HFFc6 (cell line): Measurements from ENCODE around the gene CNN1. TPM values are rescaled to one million over a fixed set of nuclear protein-coding genes. Genes with fewer than 3 reads are reported as not detected.
A peak's percentile ranks its signal among the peaks of the same experiment; 100 is the strongest.

ENCODE experiments used
- DNase-seq: peaks from one replicate; pipeline ENCODE4 v3.0.0-alpha.2; 2018
- H3K27ac Mint-ChIP-seq: 2 replicates; pipeline ENCODE4 v1.8.0; 2020; ENCODE audit warnings: mild to moderate bottlenecking, mixed read lengths
- H3K27me3 Mint-ChIP-seq: 2 replicates; pipeline ENCODE4 v1.8.0; 2021; ENCODE audit warnings: mild to moderate bottlenecking, moderate library complexity, mixed read lengths; ENCODE audit not compliant: insufficient read depth
- H3K36me3 Mint-ChIP-seq: 2 replicates; pipeline ENCODE4 v1.8.0; 2021; ENCODE audit warnings: low read depth, mixed read lengths
- H3K4me1 Mint-ChIP-seq: 2 replicates; pipeline ENCODE4 v1.8.0; 2020; ENCODE audit warnings: low read depth, mixed read lengths
- H3K4me3 Mint-ChIP-seq: 2 replicates; pipeline ENCODE4 v1.8.0; 2020; ENCODE audit warnings: mild to moderate bottlenecking, moderate library complexity, mixed read lengths
- H3K9me3 Mint-ChIP-seq: 2 replicates; pipeline ENCODE4 v1.8.0; 2020; ENCODE audit warnings: mild to moderate bottlenecking, mixed read lengths
- long read RNA-seq: library from polyadenylated mRNA; unstranded; transcript quantifications from one replicate; pipeline ENCODE4 v2.0.0, GENCODE V29; 2019
- total RNA-seq, 6 experiments: library from RNA; stranded (reverse); fragmentation: NEBNext Ultra II Directional; extraction: Animal tissue kit (Norgen Biotek cat#: 25700); gene quantifications; 2 replicates in 1 of 6; 3 replicates in 5 of 6; pipeline ENCODE4 v1.2.3, GENCODE V29; 2021
- TF ChIP-seq, protein P1 (sequence below): fragments of 200-600 bp; sonication (generic); IDR thresholded peaks from 2 replicates; pipeline ENCODE4 v1.5.0; 2021; ENCODE audit warnings: antibody characterized with exemption, mild to moderate bottlenecking

CNN1 gene
- 1 to 10 TPM; 6.5 to 9.3 (median 8.0) TPM for total RNA-seq
- long read RNA-seq, transcript CNN1-201 (7 exons, 1,633 nt), result major isoform, 6 of 12 reads
- long read RNA-seq, partial matches to known transcripts, result 0 of 12 reads
- long read RNA-seq, other reads (novel, unspliced or antisense), result 6 of 12 reads

GRCh38 chr19:11538232-11539036, at the start of gene CNN1:
TSS of gene CNN1 (plus strand) at chr19:11538851. CDS start at chr19:11538928, 77 bp downstream.
- peaks cover 40% of the 10 kb centered on the region for H3K4me1 Mint-ChIP-seq
- H3K27ac Mint-ChIP-seq, result peak within 1 kb of the TSS; percentile 25; the same call in 1 of the 2 replicates
- H3K9me3 Mint-ChIP-seq, result no peaks in the 10 kb centered on the region
- peak within 1 kb of the TSS; percentile 43; the same call in 1 of the 2 replicates for H3K4me3 Mint-ChIP-seq
- H3K36me3 Mint-ChIP-seq, result no peaks in the 10 kb centered on the region
- DNase-seq, result no peak
- no peaks in the 10 kb centered on the region; the same call in 1 of the 2 replicates for H3K27me3 Mint-ChIP-seq
- TF ChIP-seq, protein P1, sequence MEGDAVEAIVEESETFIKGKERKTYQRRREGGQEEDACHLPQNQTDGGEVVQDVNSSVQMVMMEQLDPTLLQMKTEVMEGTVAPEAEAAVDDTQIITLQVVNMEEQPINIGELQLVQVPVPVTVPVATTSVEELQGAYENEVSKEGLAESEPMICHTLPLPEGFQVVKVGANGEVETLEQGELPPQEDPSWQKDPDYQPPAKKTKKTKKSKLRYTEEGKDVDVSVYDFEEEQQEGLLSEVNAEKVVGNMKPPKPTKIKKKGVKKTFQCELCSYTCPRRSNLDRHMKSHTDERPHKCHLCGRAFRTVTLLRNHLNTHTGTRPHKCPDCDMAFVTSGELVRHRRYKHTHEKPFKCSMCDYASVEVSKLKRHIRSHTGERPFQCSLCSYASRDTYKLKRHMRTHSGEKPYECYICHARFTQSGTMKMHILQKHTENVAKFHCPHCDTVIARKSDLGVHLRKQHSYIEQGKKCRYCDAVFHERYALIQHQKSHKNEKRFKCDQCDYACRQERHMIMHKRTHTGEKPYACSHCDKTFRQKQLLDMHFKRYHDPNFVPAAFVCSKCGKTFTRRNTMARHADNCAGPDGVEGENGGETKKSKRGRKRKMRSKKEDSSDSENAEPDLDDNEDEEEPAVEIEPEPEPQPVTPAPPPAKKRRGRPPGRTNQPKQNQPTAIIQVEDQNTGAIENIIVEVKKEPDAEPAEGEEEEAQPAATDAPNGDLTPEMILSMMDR, result no peak

DNA sequence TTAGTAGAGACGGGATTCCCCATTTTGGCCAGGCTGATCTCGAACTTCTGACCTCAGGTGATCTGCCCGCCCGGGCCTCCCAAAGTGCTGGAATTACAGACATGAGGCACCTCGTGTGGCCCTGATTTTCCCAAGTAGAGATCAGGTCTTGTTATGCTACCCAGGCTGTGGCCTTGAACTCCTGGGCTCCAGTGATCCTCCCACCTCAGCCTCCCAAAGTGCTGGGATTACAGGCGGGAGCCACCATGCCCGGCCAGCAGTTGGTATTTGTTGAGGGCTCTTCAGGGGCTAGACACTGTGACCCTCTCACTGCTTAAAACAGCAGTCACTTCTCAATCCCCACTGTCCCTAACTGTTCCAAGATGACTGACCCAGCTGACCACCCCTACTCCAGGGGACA, 49.3 kb upstream of the CNN1 start:
- TF ChIP-seq, protein P1, result no peak
- Mint-ChIP-seq H3K4me1 (no peaks in the 10 kb centered on the region), H3K27ac (no peak overlapping the region), H3K9me3 (no peaks in the 10 kb centered on the region), H3K4me3 (no peak overlapping the region), H3K27me3 (peaks cover 2% of the 10 kb centered on the region), H3K36me3 (0 out of 2 replicates have a peak, but pooled peaks cover 6% of the 10 kb centered on the region)
- DNase-seq, result no peak

DNA sequence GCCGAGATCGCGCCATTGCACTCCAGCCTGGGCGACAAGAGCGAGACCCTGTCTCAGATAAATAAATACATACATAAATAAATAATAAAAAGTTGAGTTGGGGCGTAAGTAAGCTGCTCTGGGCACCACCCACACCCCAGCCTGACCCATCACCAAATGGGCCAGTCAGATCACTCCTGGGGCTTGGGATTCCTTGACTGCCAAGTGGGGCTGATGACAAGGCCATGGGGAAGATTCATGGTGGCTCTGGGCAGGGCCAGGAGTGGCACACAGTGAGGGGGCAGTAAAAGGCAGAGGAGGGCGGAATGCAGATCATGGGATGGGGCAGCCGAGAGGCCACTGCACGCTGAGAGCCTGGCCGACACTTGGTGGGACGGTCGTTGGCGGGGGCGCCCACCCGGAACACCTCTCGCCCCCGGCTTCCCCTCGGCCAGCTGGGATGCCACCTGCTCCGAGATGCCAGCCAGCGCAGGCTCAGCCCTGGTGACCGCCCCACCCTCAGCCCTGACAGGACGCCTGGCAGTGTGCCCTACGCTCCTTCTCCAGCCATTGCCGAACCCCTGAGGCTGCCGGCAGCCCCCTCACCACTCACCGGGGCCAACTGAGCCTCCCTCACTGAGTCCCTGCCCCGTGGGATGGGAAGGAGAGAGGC, 43.9 kb upstream of the CNN1 start:
- Mint-ChIP-seq H3K4me1 (peaks cover 8% of the 10 kb centered on the region), H3K36me3 (peaks cover 6% of the 10 kb centered on the region; the same call in 1 of the 2 replicates), H3K4me3 (no peak overlapping the region), H3K9me3 (no peaks in the 10 kb centered on the region), H3K27me3 (peaks cover 2% of the 10 kb centered on the region; the same call in 1 of the 2 replicates), H3K27ac (no peak overlapping the region)
- TF ChIP-seq, protein P1, result no peak
- DNase-seq, result no peak

DNA sequence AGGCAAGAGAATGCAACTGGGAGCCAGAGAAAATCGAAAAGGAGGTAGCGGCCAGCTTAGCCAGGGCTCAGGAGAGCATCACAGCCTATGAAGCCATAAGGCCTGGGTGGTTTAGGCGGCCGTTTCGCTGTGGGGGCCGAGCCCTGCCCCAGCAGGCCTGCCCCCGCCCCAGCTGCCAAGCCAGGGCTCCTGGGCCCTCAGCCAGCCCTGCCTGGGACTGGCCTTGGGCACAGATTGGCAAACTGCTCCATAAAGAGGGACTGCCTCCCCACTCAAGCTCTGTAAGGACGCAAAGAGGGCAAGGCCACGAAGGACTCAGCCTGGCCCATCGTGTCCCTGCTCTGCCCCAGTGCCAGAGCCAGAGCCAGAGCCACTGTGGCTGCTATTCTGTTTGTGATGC, 43.2 kb upstream of the CNN1 start:
- no peak for DNase-seq
- Mint-ChIP-seq H3K4me3 (no peak overlapping the region), H3K27me3 (peaks cover 2% of the 10 kb centered on the region; the same call in 1 of the 2 replicates), H3K36me3 (peaks cover 6% of the 10 kb centered on the region; the same call in 1 of the 2 replicates), H3K27ac (no peak overlapping the region), H3K4me1 (peaks cover 8% of the 10 kb centered on the region), H3K9me3 (no peaks in the 10 kb centered on the region)
- TF ChIP-seq, protein P1, result no peak

DNA sequence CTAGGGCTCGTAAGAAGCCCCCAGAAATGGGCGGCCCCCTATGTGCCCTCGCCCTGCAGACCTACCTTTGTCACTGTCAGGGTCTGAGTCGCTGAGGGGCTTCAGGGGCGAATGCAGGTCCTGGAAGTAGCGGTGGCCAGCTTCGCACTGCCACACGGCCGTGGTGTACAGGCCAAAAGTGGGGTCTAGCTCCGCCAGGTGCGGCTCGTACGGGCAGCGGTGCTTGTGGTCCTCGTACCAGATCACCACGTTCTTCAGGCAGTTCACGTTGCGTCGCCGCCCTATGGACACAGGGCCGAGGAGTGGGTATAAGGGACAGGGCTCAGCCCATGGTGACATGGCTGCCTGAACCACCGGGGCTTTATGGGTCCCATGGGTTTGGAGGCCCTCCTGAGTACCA, 42.8 kb upstream of the CNN1 start:
- TF ChIP-seq, protein P1, result no peak
- Mint-ChIP-seq H3K36me3 (peaks cover 5% of the 10 kb centered on the region), H3K9me3 (no peaks in the 10 kb centered on the region), H3K27me3 (peaks cover under 1% of the 10 kb centered on the region; the same call in 1 of the 2 replicates), H3K27ac (no peak overlapping the region), H3K4me3 (no peak overlapping the region), H3K4me1 (peaks cover 8% of the 10 kb centered on the region)
- no peak for DNase-seq
